ENCODE data around the gene MRPS21.

MRPS21 gene

GRCh38 chr1:150267896-150268295 is 25.8 kb upstream of the MRPS21 start:
- Histone ChIP-seq H3K36me3 (ENCODE audit: control insufficient read depth, insufficient read depth, low read length) (peaks cover 12% of the 10 kb centered on the region), H3K27me3 (ENCODE audit: control insufficient read depth, insufficient read depth, low read length) (no peaks in the 10 kb centered on the region), H3K4me3 (ENCODE audit: low read length) (peak overlapping the region; percentile 95), H3K27ac (ENCODE audit: low read depth, low read length) (peak overlapping the region; percentile 94), H3K9ac (ENCODE audit: low read length) (peak overlapping the region; percentile 95), H3K4me1 (ENCODE audit: control insufficient read depth, insufficient read depth, low read length) (peaks cover 9% of the 10 kb centered on the region)

- Histone ChIP-seq H3K4me1 (ENCODE audit: control insufficient read depth, insufficient read depth, low read length) (peaks cover 12% of the 10 kb centered on the region), H3K36me3 (ENCODE audit: control insufficient read depth, insufficient read depth, low read length) (peaks cover 12% of the 10 kb centered on the region)
Measured at GRCh38 chr1:150268340-150268704, 25.3 kb upstream of the MRPS21 start.

GRCh38 chr1:150268705-150269403 is 24.8 kb upstream of the MRPS21 start, which contains the start of gene APH1A:
Gene APH1A, minus strand, starts transcription at chr1:150269016. Its CDS starts 206 bp downstream, at chr1:150268810.
- peaks cover 12% of the 10 kb centered on the region for H3K36me3 ChIP-seq (ENCODE audit: control insufficient read depth, insufficient read depth, low read length)
- peaks cover 12% of the 10 kb centered on the region for H3K4me1 ChIP-seq (ENCODE audit: control insufficient read depth, insufficient read depth, low read length)

More at GRCh38 chr1:150268340-150268704, 25.3 kb upstream of the MRPS21 start:
- H3K9ac ChIP-seq (ENCODE audit: low read length) = peak overlapping the region; percentile 95
- peak overlapping the region; percentile 95 for H3K4me3 ChIP-seq (ENCODE audit: low read length)
- H3K27ac ChIP-seq (ENCODE audit: low read depth, low read length) = peak overlapping the region; percentile 94
- H3K27me3 ChIP-seq (ENCODE audit: control insufficient read depth, insufficient read depth, low read length) = no peaks in the 10 kb centered on the region

GRCh38 chr1:150269451-150269850 is 24.2 kb upstream of the MRPS21 start:
- Histone ChIP-seq H3K4me1 (ENCODE audit: control insufficient read depth, insufficient read depth, low read length) (peaks cover 12% of the 10 kb centered on the region), H3K27ac (ENCODE audit: low read depth, low read length) (peak overlapping the region; percentile 94), H3K4me3 (ENCODE audit: low read length) (peak overlapping the region; percentile 95), H3K36me3 (ENCODE audit: control insufficient read depth, insufficient read depth, low read length) (peaks cover 12% of the 10 kb centered on the region), H3K9ac (ENCODE audit: low read length) (no peak overlapping the region), H3K27me3 (ENCODE audit: control insufficient read depth, insufficient read depth, low read length) (no peaks in the 10 kb centered on the region)

More at GRCh38 chr1:150268705-150269403, 24.8 kb upstream of the MRPS21 start, which contains the start of gene APH1A:
- Histone ChIP-seq H3K9ac (ENCODE audit: low read length) (peak within 1 kb of the TSS; percentile 95), H3K27me3 (ENCODE audit: control insufficient read depth, insufficient read depth, low read length) (no peaks in the 10 kb centered on the region), H3K4me3 (ENCODE audit: low read length) (peak within 1 kb of the TSS; percentile 95), H3K27ac (ENCODE audit: low read depth, low read length) (peak within 1 kb of the TSS; percentile 94)

GRCh38 chr1:150271291-150271959 is 22.2 kb upstream of the MRPS21 start:
- no peak overlapping the region for H3K4me3 ChIP-seq (ENCODE audit: low read length)
- no peaks in the 10 kb centered on the region for H3K27me3 ChIP-seq (ENCODE audit: control insufficient read depth, insufficient read depth, low read length)
- peaks cover 12% of the 10 kb centered on the region for H3K4me1 ChIP-seq (ENCODE audit: control insufficient read depth, insufficient read depth, low read length)
- H3K27ac ChIP-seq (ENCODE audit: low read depth, low read length) = no peak overlapping the region
- no peak overlapping the region for H3K9ac ChIP-seq (ENCODE audit: low read length)
- H3K36me3 ChIP-seq (ENCODE audit: control insufficient read depth, insufficient read depth, low read length) = peaks cover 5% of the 10 kb centered on the region

GRCh38 chr1:150273311-150273710 is 20.4 kb upstream of the MRPS21 start:
- Histone ChIP-seq H3K36me3 (ENCODE audit: control insufficient read depth, insufficient read depth, low read length) (no peaks in the 10 kb centered on the region), H3K27me3 (ENCODE audit: control insufficient read depth, insufficient read depth, low read length) (no peaks in the 10 kb centered on the region), H3K27ac (ENCODE audit: low read depth, low read length) (no peak overlapping the region), H3K4me3 (ENCODE audit: low read length) (peak overlapping the region; percentile 3), H3K9ac (ENCODE audit: low read length) (no peak overlapping the region), H3K4me1 (ENCODE audit: control insufficient read depth, insufficient read depth, low read length) (peaks cover 3% of the 10 kb centered on the region)

GRCh38 chr1:150280138-150280707 is 13.4 kb upstream of the MRPS21 start:
- Histone ChIP-seq H3K4me1 (ENCODE audit: control insufficient read depth, insufficient read depth, low read length) (peaks cover 10% of the 10 kb centered on the region), H3K36me3 (ENCODE audit: control insufficient read depth, insufficient read depth, low read length) (no peaks in the 10 kb centered on the region), H3K27ac (ENCODE audit: low read depth, low read length) (peak overlapping the region; percentile 94), H3K9ac (ENCODE audit: low read length) (peak overlapping the region; percentile 38), H3K27me3 (ENCODE audit: control insufficient read depth, insufficient read depth, low read length) (no peaks in the 10 kb centered on the region), H3K4me3 (ENCODE audit: low read length) (no peak overlapping the region)

GRCh38 chr1:150281221-150281757 is 12.4 kb upstream of the MRPS21 start:
- Histone ChIP-seq H3K9ac (ENCODE audit: low read length) (peak overlapping the region; percentile 51), H3K4me1 (ENCODE audit: control insufficient read depth, insufficient read depth, low read length) (peaks cover 10% of the 10 kb centered on the region), H3K4me3 (ENCODE audit: low read length) (peak overlapping the region; percentile 82), H3K27me3 (ENCODE audit: control insufficient read depth, insufficient read depth, low read length) (no peaks in the 10 kb centered on the region), H3K27ac (ENCODE audit: low read depth, low read length) (peak overlapping the region; percentile 94), H3K36me3 (ENCODE audit: control insufficient read depth, insufficient read depth, low read length) (no peaks in the 10 kb centered on the region)

- H3K4me1 ChIP-seq (ENCODE audit: control insufficient read depth, insufficient read depth, low read length) = peaks cover 10% of the 10 kb centered on the region
- peak within 1 kb of the TSS; percentile 51 for H3K9ac ChIP-seq (ENCODE audit: low read length)
- peak within 1 kb of the TSS; percentile 94 for H3K27ac ChIP-seq (ENCODE audit: low read depth, low read length)
- peak within 1 kb of the TSS; percentile 82 for H3K4me3 ChIP-seq (ENCODE audit: low read length)
- H3K36me3 ChIP-seq (ENCODE audit: control insufficient read depth, insufficient read depth, low read length) = no peaks in the 10 kb centered on the region
- no peaks in the 10 kb centered on the region for H3K27me3 ChIP-seq (ENCODE audit: control insufficient read depth, insufficient read depth, low read length)
Measured at GRCh38 chr1:150281758-150282557, 11.7 kb upstream of the MRPS21 start, which contains the start of gene CIART. Gene CIART, plus strand, starts transcription at chr1:150282554. Its CDS starts 714 bp downstream, at chr1:150283268.

GRCh38 chr1:150282558-150282958 is 11.1 kb upstream of the MRPS21 start:
- no peaks in the 10 kb centered on the region for H3K36me3 ChIP-seq (ENCODE audit: control insufficient read depth, insufficient read depth, low read length)
- peak overlapping the region; percentile 16 for H3K9ac ChIP-seq (ENCODE audit: low read length)
- H3K27me3 ChIP-seq (ENCODE audit: control insufficient read depth, insufficient read depth, low read length) = no peaks in the 10 kb centered on the region
- peak overlapping the region; percentile 85 for H3K27ac ChIP-seq (ENCODE audit: low read depth, low read length)
- peaks cover 10% of the 10 kb centered on the region for H3K4me1 ChIP-seq (ENCODE audit: control insufficient read depth, insufficient read depth, low read length)
- H3K4me3 ChIP-seq (ENCODE audit: low read length) = peak overlapping the region; percentile 82

- H3K27me3 ChIP-seq (ENCODE audit: control insufficient read depth, insufficient read depth, low read length) = no peaks in the 10 kb centered on the region
- peak overlapping the region; percentile 82 for H3K4me3 ChIP-seq (ENCODE audit: low read length)
- peak overlapping the region; percentile 85 for H3K27ac ChIP-seq (ENCODE audit: low read depth, low read length)
- peaks cover 10% of the 10 kb centered on the region for H3K4me1 ChIP-seq (ENCODE audit: control insufficient read depth, insufficient read depth, low read length)
- no peaks in the 10 kb centered on the region for H3K36me3 ChIP-seq (ENCODE audit: control insufficient read depth, insufficient read depth, low read length)
- no peak overlapping the region for H3K9ac ChIP-seq (ENCODE audit: low read length)
Measured at GRCh38 chr1:150283260-150283659, 10.4 kb upstream of the MRPS21 start.
